Superior temporal gyrus (tissue), 1 donor: ENCODE results near the gene HOXD12.

Experiments
- DNase-seq: peaks from one replicate; pipeline ENCODE4 v3.0.0-alpha.2; 2016; ENCODE audit errors: extremely low spot score

Gene HOXD12

DNA sequence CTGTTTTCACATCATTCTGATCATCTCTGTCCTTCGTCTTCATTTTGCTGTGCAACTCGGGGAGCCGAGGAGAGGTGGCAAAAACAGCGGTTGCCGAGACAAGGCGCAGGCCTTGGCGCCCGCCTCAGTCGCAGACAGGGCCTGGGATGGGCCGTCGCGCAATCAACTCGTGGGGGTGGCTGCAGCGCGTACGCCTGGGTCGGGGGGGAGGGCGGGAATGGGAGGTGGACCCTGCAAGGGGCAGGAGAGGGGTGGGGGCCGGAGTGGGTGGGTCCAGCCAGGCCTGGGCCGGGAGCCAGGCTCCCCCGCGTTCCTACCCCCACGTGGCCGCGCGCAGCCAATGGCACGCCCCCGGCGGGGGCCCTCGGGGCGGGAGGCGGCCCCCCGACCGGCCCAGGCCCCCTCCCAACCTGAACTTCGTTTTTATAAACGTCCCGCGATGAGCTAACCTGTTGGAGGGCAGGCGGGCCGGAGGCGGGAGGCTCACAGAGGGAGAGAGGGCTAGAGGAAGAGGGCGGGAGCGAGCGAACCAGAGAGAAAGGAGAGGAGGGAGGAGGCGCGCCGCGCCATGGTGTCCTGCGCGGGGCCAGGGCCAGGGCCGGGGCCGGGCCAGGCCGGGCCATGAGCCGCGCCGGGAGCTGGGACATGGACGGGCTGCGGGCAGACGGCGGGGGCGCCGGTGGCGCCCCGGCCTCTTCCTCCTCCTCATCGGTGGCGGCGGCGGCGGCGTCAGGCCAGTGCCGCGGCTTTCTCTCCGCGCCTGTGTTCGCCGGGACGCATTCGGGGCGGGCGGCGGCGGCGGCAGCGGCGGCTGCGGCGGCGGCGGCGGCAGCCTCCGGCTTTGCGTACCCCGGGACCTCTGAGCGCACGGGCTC is 7.1 kb upstream of the HOXD12 start, which contains the start of gene HOXD13:
Gene HOXD13 (plus strand): TSS at position 452 of the 875 bp plus-strand sequence. CDS start 170 bp downstream, at position 622.
- no peak for DNase-seq

GRCh38 chr2:176093145-176093897 is 6.3 kb upstream of the HOXD12 start:
- DNase-seq = no peak

- no peak for DNase-seq
Measured at GRCh38 chr2:176093898-176094249, 5.7 kb upstream of the HOXD12 start.

DNA sequence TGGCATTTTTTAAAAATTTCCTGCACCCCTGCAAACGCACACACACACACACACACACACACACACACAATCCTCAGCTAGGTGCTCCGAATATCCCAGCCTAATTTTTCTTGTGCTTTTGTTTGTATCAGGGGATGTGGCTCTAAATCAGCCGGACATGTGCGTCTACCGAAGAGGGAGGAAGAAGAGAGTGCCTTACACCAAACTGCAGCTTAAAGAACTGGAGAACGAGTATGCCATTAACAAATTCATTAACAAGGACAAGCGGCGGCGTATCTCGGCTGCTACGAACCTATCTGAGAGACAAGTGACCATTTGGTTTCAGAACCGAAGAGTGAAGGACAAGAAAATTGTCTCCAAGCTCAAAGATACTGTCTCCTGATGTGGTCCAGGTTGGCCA is 5.2 kb upstream of the HOXD12 start:
- no peak for DNase-seq

DNA sequence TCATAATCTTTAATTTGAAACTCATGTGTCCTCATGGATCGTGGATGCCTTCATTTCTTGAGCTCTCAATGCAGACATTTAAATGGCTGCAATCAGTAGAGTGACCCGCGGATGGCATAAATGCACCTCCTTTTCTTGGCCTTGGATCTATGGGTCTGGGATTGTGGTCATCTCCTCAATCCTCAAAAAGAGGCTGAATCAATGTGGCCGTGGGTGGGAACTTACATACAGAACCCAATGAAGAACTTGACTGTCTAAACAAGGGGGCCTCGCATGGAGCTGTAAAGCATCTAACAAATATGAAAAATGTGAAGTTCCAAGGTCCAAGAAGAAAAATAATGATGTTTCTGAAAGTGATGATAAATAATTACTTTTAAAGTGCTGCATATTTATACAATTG is 4.2 kb upstream of the HOXD12 start:
- DNase-seq = no peak

DNA sequence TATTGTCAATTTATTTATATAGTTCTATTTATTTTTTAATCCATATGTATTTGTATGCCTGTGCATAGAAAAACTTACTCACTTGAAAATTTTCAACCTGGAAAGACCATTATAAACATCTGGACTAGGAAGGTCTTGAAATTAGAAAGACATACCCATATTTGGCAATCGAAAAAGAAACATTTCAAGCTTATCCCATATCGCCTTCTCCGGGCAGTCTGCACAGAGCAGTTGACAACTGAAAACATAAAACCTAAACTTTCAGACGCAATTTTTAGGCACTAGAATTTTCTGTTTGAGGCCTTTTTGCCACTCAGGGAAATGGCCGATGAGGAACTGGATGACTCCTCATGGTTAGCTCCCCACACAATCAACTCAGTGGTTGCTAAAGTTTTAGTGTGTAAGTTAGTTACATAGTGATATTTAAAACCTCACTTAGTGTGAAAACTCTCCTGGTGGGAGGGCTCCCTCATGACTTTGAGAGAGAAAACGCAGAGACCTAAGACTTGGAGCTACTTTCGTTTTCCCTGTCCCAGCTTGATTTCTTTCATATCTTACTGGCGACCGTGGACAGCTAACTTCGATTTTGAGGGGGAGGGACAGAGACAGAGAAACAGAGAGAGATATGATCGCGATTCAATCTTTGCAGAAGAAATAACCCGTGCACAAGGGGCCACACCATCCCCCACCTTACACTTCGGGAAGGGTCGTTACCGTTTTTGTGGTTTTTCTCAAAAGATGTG is 3.2 kb upstream of the HOXD12 start:
- DNase-seq = no peak

DNA sequence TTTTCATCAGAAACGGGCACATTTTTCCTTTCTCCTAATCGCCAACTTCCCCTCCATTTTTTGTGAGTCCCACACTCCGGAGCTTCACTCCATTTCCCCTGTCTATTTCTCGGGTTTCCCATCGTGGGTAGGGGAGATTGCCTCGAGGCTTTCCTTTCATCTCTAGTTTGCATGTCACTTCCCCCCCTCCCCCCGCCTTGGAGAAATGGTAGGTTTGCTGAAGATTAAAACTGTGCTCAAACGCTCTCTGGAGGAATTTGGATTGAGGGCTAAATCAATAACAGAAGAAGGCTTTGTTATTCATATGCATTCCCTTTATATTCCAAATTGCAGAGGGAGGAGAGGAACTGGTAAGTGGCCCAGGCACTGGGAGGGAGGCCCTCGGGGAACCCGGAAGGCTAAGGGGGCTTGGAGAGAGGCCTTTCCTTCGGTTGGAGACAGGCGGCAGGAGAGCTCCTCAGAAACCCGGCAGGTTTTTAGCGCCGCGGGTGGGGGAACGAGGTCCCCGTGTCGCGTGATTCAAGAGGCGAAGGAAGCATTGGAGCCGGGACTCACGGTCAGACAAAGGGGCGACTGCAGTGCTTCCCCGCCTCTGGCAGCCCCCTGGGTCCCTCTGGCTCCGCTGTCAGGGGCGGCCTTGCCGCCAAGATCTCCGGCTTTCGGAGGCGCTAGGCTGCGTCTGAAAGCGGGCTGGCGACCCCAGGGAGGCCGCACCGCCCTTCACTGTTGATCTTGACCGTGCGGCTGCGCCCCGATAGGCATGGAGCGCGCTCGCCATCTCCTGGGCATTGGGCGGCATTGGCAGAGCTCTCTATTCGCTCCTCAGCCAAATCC is 2.4 kb upstream of the HOXD12 start:
- no peak for DNase-seq

- no peak for DNase-seq
Measured at GRCh38 chr2:176097820-176098365, 1.7 kb upstream of the HOXD12 start.

DNA sequence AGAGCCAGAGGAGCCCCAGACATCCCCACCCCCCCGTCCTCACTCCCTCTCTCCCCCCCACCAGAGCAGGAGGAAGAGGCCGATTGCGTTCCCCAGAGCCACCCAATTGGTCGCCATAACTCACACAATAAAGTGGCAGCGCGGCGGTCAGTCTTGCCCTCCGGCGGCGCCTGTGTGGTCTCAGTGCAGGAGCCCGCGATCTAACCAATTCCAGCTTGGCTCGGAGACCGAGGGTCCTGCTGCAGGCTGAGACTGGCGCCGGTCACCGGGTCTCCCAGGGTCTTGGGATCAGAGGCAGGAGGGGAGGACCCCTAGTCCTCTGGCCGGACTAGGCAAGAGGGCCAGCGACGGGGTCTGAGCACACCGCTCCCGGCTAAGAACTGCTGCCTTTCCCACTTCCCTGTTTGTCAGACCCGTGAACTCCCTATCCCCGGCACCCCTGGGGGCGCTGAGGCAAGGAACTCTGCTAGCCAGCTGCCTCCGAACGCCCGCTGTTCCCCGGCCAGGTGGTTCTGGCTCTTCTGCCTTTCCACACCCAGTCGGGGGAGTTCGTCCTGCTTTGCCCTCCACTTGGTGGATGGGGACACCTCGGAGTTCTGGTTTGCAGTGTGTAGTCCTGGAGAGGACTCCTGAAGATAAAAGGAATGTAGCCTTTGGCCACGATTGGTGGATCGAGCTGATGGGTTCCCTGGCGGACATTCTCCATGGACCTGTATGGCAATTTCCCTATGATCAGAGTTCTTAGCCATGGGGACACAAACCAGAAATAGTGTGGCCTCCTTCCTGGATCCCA is 1.0 kb upstream of the HOXD12 start:
- DNase-seq = no peak

DNA sequence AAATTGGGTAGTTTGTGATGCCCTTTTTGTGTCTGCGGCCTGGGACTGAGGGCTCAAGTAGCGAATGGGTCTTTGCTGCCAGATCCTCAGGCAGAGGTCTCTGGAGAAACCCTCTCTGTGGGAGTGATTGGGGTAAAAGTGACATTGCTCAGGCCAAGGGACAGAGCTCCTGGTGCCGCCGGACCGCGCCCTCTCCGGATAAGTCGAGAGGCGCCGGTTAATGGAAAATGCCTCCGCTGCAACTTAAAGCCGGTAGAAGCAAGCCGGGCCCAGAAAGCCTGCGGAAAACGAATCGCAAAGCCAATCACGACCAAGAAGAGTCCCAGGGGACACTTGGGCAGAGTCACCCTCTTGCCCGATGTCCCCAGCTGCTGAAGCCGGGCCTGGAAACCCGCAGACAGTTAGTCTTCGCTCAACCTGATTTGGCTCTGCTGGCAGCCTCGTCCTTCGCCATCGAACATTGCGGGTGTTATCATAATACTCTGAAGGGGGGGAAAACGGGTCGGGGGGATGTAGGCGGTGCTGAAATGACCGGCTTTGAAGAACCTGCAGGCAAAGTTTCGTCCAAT is 352 bp upstream of the HOXD12 start:
- DNase-seq = no peak

DNA sequence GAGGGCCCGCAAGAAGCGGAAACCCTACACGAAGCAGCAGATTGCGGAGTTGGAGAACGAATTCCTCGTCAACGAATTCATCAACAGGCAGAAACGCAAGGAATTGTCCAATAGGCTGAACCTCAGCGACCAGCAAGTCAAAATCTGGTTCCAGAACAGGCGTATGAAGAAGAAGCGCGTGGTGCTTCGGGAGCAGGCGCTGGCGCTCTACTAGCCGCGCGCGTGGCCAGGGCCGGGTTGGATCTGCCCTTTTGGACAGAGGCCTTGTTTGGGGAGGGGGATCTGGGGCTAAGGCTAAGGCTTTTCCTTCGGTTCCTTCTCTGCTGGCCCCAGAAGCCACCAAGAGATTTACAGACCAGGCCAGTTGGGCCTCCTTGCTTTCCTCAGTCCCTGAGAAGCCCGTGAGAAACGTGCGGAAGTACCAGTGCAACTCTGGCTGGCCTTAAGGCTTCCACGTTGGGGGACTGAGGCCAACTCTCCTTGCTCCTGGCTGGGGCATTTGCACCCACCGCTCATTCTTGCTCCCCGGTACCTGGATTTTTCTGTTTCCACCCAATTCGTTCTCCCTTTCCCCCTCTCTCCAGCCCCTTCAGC is 1.0 kb downstream of the HOXD12 start:
- DNase-seq = no peak

GRCh38 chr2:176101216-176101830 is 1.7 kb downstream of the HOXD12 start:
- no peak for DNase-seq

DNA sequence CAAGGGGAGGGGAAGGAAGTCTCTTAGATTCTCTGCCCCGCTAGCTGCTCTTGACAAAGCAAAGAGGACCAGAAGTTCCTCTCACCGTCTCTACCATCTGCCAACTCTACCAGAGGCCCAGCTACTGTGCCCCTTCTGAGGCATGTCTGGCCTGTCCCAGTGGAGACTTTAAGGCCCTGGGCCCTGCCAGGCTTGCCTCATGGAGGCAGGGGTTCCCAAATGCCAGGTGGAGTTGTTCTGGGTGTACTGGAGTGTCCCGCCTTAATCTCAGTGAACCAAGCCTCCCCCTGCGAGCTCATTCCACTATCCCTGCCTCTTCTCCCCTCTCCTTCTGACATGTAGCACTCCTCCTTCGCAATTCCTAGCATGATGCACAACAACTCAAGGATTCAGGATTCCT is 2.2 kb downstream of the HOXD12 start:
- DNase-seq = no peak

DNA sequence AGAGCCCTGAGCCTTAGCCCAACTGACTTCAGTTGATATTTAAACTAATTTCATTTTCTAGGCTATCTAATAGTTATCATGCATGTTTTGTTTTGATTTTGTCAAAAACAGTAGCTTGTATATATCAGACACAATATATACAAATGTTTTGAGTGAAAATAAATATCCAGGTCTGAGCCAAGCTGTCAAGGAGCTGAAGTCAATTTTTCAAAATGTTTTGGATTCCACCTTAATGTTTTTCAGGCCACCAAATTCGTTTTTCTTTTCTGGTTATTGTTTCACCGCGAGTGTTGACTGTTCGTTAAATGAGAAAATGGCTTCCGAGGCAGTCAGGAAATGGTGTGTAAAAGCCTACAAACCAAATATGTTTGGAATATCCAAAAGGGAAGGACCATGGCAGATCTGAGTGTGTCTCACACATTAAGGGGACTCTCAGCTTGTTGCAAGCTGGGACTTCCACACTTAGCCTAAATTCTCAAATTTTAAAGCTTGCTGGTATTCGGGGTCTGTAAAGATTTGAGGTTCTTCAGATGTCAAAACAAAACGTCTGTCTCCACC is 2.8 kb downstream of the HOXD12 start:
- no peak for DNase-seq

- DNase-seq = no peak
Measured at GRCh38 chr2:176103194-176103593, 3.6 kb downstream of the HOXD12 start.

GRCh38 chr2:176103742-176104315 is 4.2 kb downstream of the HOXD12 start:
- no peak for DNase-seq

DNA sequence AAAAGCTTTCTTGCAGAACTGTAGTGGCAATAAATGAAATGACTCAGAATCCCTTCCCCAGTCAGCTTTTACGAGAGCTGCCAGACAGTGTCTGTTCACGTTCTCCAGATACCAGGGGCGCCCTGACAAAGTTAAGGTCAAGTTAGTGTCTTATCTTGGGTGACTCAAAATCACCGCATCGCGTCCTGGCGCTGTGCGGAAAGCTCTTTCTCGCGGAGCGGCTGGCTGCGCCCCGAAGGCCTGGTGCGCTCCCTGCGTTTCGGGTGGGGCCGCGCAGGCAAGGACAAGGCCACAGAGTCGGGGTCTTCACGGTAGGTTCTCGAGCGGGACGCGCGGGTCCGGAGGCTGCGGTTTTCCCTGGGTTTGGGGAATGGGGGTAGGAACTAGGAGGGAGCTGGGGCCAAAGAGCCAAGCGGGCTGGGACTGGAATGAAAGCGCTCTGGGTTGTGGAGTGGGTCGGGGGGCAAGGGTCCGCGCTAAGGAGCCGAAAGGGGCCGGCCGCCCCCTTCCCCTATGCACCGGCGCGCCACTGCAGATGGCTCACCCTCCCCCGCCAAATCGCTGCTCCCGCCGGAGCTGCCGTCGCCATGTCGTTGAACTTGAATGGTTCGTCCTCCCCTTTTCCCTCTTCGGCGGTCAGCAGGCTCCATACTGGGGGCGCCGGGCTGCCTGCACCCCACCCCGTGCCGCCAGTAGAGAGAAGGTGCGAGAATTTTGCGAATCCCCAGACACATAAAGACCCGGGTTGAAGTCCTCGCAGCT is 4.9 kb downstream of the HOXD12 start:
- no peak for DNase-seq
